ENCODE results near the gene RHOA. TPM values are rescaled to one million over a fixed set of nuclear protein-coding genes. Genes with fewer than 3 reads are reported as not detected.
"Not testable (repeated sequence)": the region's sequence is repeated elsewhere in the genome, so short reads cannot be mapped to it uniquely, and the experiment has no call there.

RHOA gene
- polyA plus RNA-seq, 3 donors: 499 to 570 (median 506) TPM

DNA sequence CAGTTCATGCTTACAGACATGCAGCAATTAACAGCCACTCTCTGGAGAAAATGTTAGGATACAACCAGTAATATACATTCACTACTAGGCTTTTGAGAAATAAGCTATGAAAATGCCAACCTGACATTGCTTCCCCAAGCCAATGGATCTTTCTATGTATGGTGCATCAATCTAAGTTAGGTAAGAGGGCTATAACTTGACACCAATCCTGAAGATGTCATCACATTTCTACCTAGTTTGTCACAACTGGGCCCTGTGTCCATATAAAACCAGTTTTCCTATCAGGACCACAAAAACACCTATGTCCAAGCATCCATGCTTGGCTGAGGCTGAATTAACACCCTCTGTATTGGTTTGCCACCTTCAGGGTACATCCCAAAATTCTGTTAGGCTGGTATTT is 39.8 kb downstream of the RHOA start:
- no peak for DNase-seq (ENCODE audit: low read depth in 3 of 3, low spot score in 2 of 3)

DNA sequence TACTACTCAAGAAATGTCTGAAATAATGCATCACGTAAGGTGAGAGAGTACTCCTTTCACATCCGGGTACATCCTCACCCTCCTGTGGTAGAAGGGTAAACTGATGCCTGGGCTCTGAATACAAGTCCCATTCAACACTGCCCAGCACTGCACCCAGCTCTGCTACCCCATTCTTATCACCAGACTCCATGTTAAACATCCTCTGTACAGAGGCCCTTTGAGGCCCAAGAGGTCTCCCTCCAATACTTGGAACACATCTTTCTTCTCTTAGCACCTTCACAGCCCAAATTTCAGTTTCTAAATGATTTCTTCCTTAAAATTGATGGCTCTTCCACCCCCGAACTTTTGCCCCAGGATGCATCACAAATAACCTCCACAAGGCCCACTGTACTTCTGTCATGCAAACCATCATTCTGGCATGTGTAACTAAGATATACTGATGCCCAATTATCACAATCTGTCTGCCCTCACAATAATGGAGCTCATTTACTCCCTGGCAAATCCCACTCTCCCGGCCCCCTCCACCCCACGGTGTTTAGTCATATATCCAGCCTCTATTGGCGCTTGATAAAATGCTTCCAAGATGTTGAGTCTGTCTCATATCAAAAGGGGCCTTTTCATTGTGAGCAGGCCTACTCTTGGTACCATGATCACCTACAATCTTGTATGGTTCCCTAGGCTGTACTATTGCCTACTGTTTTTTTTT is 41.0 kb downstream of the RHOA start:
- DNase-seq (ENCODE audit: low read depth in 3 of 3, low spot score in 2 of 3): no peak

DNA sequence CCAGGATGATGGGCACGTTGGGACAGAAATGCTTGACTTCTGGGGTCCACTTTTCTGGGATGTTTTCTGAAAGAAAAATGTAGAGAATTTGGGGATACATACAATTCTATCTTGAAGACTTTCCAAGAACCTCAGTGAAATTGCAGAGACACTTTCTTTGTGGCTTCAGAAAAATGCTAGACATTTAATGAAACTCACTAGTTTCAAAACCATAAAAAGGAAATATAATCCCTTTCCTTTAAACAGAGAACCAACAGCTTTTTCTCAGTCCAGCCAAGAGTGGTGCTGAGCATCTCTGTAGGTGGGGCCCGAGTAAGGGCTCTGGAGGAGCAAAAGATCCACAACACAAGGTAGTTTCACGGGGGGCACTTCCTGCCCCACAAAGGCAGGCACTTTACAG is 49.2 kb downstream of the RHOA start:
- DNase-seq (ENCODE audit: low read depth in 3 of 3, low spot score in 2 of 3): no peak

DNA sequence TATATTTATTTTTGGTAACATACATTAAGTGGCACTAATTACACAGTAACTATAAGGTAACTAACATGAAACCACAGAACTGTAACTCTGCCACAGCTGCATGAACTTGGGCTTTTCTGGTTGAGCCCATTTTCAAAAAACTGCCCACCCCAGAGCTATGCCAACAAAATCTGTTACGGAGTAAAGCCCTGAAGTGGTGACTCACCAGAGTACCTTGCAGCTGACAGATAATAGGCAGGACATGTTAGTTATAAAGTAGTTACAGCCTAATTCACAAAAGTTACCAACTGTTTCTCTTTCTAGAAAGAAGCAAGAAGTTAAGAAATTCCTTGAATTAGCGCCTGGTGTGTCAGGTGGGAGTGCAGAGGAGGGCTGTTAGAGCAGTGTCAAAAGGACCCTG is 52.2 kb downstream of the RHOA start:
- no peak for DNase-seq (ENCODE audit: low read depth in 3 of 3, low spot score in 2 of 3)

DNA sequence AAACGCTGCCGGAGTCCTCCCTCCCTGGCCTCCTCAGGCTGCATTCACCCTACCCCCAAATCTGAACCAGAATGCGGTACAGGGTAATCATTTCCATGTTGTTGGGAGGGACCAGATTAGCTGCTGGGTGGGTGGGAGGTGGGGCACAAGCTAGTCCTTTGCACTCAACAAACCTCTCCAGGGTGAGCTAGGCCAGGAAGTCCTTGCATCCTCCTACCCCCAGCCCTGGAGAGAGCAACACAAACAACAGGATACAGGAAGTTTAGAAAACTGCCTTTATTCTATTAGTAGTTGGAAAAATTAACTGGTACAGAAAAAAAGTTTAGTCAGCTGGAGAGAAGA is 52.9 kb downstream of the RHOA start:
- DNase-seq (ENCODE audit: low read depth in 3 of 3, low spot score in 2 of 3): no peak

- DNase-seq (ENCODE audit: low read depth in 3 of 3, low spot score in 2 of 3): peak in 2 of 3 donors; percentile 83 to 84
These were observed 53.4 kb downstream of the RHOA start, which contains the start of gene GPX1 for GRCh38 chr3:49358217-49358883. GPX1 (minus strand) TSS chr3:49358353; CDS start chr3:49358278, 75 bp downstream.

DNA sequence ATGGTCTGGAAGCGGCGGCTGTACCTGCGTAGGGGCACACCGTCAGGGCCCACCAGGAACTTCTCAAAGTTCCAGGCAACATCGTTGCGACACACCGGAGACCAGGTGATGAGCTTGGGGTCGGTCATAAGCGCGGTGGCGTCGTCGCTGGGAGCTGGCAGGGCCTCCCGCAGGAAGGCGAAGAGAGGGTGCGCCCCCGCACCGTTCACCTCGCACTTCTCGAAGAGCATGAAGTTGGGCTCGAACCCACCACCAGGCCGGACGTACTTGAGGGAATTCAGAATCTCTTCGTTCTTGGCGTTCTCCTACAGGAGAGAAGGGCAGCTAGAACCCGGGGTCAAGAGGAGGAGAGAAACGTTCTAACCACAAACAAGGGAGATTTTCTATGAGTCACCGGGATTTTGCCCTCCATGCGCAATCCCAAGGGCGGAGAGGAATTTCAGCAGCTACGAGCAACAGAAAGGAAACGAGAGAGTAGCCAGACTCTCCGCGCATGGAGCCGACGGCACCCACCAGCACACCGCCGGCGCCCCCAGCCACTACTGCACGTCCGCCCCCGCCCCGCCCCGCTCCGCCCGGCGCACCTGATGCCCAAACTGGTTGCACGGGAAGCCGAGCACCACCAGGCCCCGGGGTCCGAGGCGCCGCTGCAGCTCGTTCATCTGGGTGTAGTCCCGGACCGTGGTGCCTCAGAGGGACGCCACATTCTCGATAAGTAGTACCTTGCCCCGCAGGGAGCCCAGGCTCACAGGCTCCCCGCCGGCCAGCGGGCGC is 54.1 kb downstream of the RHOA start:
- peak in 1 of 3 donors; percentile 35 for DNase-seq (ENCODE audit: low read depth in 3 of 3, low spot score in 2 of 3)

DNA sequence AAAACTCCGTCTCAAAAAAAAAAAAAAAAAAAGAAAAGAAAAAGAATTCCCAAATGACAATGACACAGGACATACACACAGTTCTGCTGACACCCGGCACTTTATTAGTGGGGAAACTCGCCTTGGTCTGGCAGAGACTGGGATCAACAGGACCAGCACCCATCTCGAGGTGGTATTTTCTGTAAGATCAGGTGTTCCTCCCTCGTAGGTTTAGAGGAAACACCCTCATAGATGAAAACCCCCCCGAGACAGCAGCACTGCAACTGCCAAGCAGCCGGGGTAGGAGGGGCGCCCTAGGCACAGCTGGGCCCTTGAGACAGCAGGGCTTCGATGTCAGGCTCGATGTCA is 54.7 kb downstream of the RHOA start:
- DNase-seq (ENCODE audit: low read depth in 3 of 3, low spot score in 2 of 3): not testable (repeated sequence)

DNA sequence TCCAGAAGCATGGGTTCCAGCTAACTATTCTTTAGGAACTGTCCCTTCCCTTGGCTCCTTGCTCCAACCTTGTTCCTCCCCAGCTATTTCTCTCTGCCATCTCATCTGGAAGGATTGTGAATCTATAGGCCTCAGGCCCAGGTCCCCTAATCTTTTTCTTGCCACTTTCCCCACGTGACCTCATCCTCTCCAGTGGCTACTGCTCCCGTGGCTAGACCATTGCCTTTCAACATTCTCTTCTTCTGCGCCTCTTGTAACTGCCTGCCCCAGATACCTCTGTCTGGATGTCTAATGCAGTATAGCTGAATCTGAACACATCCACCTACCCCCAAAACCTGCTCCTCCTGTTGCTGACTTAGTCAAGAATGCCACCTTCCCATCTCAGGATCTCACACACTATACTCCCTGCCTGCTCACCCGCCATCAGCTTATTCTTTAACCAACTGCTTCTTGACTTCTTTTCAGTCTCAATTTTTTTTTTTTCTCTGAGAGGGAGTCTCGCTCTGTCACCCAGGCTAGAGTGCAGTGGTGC is 58.8 kb downstream of the RHOA start:
- DNase-seq (ENCODE audit: low read depth in 3 of 3, low spot score in 2 of 3): no peak

GRCh38 chr3:49352281-49352680 is 59.5 kb downstream of the RHOA start:
- DNase-seq (ENCODE audit: low read depth in 3 of 3, low spot score in 2 of 3): no peak

- no peak for DNase-seq (ENCODE audit: low read depth in 3 of 3, low spot score in 2 of 3)
These were observed 60.2 kb downstream of the RHOA start for GRCh38 chr3:49351521-49352011.

DNA sequence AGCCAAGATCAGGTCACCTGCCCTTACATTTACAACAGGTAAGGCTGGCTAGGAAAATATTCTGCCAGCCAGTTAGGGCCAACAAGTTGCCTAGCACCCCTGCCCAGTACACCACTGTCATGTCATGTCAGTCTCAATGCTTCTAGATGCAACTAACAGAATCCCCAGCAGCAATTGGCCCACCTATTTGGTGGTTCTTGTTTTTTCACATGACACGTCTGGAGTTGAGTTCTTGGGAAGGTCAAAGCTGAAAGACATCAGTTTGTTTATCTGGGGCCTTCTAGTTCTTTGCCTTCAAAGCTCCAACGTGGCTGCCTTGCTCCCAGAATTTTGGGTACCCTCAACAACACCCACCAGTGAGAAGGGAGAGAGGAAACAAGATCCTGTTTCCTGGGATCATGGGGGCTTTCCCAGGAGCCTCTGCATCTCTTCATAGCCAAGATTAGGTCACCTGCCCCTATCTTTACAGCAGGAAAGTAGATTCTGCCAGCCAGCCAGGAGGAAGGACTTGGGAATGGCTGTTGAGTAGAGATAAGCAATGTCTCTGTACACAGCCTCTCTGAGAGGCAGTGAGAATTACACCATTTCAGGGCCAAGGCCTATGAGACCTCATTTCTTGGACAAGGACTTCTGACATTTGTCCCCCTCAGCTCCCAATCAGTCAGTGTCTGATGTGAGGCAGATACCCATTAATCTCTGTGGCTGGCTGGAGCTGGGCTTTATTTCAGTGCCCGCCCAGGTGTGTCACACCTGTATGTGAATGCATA is 62.2 kb downstream of the RHOA start:
- no peak for DNase-seq (ENCODE audit: low read depth in 3 of 3, low spot score in 2 of 3)

GRCh38 chr3:49348361-49348760 is 63.4 kb downstream of the RHOA start:
- not testable (repeated sequence) for DNase-seq (ENCODE audit: low read depth in 3 of 3, low spot score in 2 of 3)

- DNase-seq (ENCODE audit: low read depth in 3 of 3, low spot score in 2 of 3): no peak
These were observed 65.0 kb downstream of the RHOA start for GRCh38 chr3:49346797-49347251.

- no peak for DNase-seq (ENCODE audit: low read depth in 3 of 3, low spot score in 2 of 3)
These were observed 68.6 kb downstream of the RHOA start for GRCh38 chr3:49343163-49343562.

- no peak for DNase-seq (ENCODE audit: low read depth in 3 of 3, low spot score in 2 of 3)
These were observed 69.8 kb downstream of the RHOA start for GRCh38 chr3:49341996-49342395.

DNA sequence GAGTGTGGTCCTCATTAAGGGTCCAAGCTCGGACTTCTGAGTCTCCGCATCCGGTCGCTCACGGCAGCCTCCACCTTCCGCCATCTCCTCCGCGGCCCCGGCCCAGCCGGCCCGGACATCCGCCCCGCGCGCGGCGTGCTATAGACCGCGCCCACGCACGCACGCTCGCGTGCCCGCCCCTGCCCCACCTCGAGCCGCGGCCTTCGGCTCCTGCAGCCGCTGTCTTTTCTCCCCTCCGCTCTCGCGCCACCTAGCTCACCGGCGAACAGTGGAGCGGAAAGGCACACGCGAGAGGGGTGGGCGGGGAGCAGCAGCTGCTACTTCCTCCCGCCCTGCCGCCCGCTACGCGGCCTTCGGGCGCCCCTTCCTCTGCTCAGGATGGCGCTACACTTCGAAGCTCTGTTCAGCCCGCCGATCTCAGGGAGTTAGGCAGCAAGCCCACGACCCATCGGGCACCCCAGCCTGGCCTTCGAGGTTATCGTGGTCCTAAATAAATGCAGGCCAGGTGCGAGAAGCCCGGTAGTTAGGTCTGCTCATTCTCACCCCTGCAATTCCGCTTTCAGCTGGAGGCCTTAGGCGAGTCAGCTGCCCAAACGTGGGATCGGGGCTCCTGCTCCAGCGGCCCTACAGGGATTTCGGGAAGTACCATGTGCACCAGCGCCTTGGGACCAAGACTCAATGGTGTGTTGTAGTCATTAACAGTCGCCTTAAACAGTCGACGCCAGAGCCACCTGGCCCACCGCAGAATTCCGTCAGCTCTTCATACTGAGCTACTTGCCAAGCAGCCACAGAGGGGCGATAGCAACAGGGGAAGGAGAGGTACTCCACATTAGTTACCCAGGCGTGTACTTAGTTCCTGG is 71.6 kb downstream of the RHOA start, which contains the start of gene USP4:
Gene USP4, minus strand, starts transcription at position 113 of the 860 bp plus-strand sequence. Its CDS starts 29 bp downstream, at position 84.
- DNase-seq (ENCODE audit: low read depth in 3 of 3, low spot score in 2 of 3): peak; percentile 67 to 81 (median 80)

DNA sequence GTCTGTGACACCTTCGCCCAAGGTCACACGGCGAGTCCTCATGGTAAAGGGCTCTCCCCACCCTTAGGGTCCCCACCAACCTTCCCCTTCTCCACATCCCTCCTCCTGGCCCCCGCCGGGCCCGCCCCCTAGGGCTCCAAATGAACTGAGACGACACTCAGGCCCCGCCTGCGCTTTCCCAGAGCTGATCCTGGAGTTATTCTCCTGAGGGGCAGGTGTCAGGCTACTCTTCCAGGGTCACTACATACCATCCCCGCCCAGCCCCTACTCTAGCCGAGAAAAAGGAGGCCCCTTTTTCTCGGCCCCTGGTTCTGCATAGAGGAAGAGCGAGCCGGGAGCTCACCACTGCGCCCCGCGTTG is 72.2 kb downstream of the RHOA start:
- peak in 1 of 3 donors; percentile 33 for DNase-seq (ENCODE audit: low read depth in 3 of 3, low spot score in 2 of 3)

GRCh38 chr3:49333916-49334633 is 77.7 kb downstream of the RHOA start:
- DNase-seq (ENCODE audit: low read depth in 3 of 3, low spot score in 2 of 3): no peak

Measured in right renal cortex interstitium (tissue), 3 donors.